Measurements from ENCODE around the gene ST6GALNAC3.
A peak's percentile ranks its signal among the peaks of the same experiment; 100 is the strongest.

ST6GALNAC3 gene

DNA sequence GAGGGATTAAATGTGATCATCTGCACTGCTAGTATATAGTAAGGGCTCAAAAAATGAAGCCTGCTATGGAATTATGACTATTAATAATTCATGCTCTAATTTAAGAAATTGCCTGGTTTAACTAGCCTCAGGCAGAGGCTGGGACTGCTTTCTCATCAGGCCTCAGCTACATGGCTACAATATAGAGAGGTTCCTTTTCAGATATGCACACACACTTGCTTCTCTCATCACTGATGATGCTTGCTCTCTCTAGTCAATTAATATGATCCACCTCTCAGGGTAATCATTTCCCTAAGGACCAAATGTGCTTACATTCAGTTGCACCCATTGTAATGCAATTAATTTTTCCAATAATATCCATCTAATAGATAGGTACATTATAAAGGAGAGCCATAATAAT, 467.8 kb downstream of the ST6GALNAC3 start:
- no peak for DNase-seq

DNA sequence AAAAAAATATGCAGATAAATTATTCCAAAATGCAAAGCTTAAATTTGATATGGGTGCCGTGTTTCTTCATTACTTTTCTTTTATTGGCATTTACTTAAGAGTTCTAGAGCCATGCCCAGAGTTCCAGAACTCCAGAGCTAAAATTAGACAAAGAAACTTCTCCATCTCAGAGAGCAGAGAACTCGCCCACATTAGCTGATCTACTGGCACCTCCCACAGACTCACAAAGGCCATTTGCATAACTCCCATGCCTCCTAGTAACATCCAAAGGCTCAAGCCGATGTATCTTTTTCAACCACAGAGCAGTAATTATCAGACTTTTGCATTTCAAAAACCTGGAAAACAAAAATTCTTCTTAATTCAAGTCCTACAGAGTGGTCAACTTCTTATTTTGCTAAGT, 468.9 kb downstream of the ST6GALNAC3 start:
- no peak for DNase-seq

DNA sequence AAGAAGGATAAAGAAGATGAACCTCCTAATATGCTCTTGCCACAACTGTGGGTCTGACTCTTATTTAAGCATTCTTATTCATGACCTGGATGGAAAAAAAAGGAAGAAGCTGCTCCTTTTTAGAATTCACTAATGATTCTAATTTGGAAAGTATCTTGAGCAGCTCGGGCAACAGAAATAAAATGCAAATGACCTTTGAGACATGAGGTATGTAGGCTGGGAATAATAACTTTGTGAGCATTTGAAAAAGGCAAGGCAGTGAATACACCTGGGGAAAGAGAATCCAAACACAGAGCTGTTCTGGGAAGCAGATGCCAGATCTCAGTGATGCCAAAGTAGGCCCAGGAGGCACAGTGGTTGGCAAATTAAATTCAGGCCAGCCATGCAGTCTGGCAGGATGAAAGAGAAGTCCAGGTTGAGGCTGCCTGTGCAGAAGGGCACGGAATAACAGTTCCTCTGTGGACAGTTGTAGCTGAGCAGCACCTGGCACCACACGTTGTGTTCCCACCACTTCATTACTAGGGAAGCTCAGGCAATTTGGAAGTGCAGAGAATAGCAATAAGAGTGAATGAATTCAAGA, 471.9 kb downstream of the ST6GALNAC3 start:
- no peak for DNase-seq

DNA sequence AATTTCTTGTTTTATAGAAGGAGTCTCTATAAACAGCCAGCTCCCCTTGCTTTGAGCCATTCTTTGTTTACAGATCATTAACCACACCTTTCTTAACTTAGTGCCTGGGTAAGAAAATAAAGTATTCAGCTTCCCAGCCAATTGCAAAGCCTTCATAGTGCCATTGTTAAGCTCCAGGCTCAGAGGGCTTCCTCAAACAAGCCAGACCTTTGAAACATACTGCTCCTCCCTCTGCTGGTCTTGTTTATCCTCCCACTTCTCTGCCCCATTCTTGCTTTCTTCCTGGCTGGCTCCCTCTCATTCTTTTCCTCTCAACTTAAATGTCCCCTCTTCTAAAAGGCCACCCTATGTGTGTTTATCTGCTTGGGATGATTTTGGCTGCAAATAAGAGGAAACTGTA, 473.4 kb downstream of the ST6GALNAC3 start:
- peak; percentile 13 for DNase-seq

DNA sequence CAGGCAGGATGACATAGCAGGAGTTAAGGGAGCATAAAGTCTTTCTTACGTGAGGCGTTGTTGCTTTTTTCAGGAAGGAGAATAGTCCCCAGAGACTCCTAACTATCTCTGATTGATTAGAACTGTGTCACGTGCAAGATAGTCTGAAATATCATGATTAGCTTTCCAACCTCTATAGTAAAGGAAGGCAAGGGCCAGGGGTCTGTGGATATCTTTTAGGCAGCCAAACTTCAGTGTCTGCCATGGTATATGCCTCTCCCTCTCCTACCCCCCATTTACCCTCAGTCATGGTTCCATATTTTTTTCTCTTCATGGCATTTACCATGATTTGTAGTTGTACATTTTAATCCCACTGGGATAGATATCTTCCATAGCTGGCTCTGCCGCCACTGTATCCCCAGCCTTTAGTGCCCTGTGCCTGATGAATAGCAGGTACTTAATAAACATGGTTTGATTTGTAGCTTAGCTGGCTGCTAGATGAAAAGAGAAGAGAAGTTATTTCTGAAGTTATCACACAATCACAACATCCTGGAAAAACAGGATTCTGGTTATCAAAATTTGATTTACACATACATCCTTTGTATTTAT, 474.1 kb downstream of the ST6GALNAC3 start:
- DNase-seq: no peak

DNA sequence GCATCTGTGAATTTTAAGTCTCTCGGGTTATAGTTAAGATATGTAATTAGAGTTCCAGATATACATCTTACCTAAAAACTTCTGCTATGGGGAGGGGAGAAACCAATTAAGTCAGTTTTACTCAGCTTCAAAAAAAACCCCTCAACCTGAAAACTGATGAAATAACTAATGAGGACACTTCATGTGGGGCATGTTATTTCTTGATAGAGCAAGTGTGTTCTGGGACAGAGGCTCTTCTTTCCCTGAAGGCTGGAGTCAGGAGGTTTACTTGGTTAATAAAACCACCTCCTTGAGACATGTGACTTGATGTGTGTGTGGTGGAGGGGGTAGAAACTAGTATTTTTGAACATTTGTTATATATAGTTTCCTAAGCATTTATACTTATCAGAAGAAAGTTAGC, 479.7 kb downstream of the ST6GALNAC3 start:
- DNase-seq: no peak

DNA sequence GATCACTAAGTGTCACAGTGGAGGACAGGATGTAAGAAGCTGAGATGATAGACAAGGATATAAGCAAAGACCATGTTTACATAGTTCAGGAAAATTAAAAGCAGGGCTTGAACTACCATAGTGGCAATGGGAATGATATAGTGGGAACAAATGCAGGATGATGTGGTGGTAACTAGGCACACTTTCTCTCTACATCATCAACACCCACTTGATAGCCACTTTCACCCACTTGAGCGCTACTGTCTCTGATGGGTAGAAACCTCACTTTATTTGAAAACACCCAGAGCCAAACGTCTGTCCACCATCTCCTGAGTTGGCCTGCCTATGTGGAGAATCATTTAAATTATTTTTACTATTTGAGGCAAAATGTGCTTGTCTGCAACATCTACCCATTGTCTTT, 487.7 kb downstream of the ST6GALNAC3 start:
- DNase-seq: no peak

DNA sequence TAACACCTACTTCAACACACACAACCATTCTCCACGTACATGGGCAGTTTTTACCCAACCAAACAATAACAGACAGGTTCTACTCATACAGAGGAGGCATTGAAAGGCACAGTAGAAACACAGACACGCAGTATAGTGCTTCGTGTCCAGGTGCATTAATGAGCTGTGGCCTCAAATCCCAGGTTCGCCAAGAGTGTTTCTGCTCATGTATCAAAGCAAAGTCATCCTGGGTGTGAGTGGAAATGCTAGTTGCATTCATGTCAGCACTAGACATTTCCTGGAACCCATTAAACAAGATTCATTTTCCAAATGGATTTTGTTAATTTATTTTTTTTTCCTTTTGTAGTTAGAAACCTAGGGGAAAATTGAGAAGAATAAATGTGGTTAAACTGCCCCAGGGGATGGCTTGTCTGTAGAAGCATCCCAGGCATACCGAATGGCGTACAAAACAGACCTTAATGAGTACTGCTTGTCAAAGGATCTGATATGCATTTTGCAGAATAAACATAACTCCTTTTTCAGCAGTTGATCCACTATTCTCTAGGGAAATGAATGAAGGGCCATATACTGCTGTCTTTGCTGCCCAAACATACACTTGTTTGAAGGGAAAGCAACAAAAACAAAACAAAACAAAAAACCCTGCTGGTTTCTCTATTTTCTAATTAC, 494.2 kb downstream of the ST6GALNAC3 start:
- no peak for DNase-seq

DNA sequence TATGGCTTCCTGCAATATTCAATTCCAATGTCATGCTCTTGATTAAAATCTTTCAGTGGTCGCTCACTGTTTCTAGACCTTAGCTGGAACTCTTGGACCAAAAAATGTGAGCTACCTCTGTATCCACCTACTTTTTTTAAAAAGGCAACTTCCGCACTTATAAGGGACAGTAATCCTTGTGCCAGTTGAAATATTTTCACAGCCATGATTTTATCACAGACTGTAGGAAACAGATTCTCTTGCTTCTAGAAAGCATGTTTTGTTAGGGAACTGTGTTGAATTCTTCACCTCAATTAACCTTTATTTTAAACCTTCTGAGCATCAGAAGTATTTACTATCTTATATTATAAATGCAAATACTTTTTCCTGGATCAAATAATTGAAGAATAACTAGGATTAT, 496.7 kb downstream of the ST6GALNAC3 start:
- no peak for DNase-seq

DNA sequence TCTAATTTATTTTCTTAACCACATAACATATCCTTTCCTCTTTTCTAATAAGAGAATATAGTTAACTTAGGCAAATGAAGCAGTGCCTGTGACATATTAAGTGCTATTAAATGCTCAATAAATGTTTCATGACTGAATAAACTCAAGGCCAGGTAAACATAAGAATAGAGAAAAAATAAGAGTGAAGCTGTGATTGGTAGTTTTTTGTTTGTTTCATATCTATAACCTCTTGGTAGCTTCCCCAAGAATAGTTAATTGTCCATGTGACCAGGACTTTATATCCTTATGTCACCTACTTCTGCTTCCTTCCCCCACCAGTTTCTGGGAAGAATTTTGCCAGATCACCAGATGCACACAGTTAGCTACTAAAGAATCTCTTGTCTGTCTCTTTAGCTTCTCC, 497.7 kb downstream of the ST6GALNAC3 start:
- DNase-seq: no peak

DNA sequence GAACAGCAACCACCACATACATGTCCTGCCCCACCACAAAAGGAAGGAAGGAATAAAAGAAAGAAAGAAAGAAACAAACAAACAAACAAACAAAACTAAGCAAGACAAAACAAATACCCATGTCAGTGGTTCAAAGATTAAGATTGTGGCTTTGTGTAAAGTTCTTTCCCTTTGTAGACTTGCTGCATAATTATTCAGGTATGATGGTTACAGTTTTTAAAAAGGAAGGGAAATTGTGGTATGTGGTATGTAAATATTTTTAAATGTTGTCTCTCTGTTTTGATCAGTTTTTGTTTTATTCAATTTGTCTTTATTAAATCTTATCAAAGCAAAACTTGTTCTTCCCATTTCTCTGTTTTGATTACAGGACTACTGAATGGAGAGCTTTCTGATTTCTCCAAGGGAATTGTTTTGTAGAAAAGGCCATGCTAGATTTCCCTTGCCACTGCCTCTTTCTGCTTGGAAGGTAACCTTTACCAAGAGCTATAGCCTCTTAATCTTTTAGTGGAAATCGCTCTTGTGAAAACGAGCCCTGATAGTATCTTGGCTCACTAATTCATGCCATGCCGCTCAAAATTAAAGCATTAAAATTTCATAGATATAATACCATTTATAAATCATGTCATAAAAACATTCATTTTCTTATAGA, 502.5 kb downstream of the ST6GALNAC3 start:
- DNase-seq: no peak

DNA sequence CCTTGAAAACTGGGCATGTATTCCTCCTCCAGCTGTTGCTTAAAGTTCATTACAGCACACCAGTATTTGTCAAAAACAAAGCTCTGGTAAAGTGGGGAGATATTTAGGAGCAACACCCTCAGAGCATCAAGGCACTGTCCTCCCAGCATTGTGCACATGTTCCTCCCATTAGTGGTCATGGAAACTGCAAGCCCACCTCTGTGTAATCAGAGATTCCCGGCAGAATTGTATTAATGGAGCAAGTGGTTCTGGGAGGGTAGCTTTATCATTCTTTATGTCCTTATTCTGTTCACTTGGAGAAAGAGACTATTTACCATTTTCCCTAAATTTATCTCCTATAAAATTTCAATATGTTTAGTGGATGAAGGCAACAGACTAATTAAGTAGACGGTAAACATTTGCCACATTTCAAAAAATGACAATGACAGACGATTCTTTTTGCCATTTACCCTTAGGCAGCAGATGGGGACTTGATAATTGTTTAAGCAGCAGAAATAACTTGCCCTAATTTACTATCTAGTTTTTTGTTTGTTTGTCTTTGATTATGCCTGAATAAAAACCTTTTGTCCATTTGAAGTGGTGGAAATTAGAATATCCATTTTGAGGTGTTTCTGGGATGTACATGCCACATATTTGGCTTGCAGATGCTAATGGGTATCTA, 503.1 kb downstream of the ST6GALNAC3 start:
- DNase-seq: peak; percentile 61

DNA sequence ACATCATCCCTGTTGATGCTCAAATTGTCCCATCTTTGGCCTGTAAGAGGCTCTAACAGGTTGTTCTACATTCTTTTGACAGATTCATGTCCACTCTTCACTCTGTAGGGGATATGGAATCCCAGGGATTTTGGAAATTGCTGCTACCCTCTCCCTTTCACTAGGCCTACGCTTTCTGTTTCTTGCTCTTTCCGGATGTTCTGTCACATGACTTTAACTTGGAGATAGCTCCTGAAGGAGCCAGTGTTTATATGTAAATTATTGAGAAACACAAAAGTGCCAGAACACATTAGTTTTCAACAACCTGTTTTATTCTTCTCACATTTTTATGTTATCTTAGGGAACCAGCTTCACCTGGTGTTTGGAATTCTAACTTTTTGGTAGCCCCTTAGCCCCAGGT, 505.7 kb downstream of the ST6GALNAC3 start:
- DNase-seq: no peak

DNA sequence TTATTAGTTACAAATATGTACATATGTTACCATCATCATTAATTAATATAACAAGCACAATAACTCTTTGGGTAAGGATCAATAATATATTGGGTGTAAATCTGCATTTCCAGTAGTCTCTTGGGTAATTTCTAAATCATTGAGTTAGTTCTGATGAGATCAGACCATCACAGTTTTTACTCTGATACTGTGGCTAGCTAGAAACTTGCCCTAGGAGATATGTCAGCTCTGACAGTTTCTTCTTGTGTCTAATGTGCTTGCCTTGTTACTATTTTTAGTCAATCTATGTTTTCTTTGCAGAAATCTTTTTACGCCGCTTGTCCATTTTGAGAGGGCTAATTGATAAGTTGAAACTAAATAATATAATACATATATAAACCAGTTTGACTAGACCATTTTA, 507.2 kb downstream of the ST6GALNAC3 start:
- DNase-seq: no peak

DNA sequence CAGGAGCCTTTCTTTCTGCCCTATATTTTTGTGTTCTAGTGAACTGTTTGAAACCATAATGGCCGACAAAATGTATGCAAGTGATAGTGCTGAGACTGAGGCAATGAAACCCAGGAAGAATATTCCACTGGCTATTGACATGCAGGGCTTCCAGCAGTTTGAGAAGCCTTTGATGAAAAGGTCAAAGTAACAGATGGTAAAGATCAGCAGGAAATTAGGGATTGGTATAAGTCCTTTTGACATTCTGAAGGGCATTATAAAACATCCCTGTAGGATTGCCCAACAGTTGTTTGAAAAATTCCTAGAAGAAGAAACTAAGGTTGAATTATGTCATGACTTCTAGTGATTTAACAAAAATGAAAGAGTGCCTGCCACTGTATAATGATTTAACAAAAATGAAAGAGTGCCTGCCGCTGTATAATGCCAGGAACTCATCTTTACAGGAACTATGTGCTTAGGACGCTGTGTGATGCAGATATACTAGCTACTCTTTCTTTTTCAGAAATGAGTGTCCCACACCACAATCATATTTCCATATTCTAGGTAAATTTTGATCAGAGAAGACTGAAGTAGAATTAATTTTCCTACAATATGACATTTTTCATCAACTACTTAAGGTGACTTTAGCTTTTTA, 508.8 kb downstream of the ST6GALNAC3 start:
- peak; percentile 82 for DNase-seq

DNA sequence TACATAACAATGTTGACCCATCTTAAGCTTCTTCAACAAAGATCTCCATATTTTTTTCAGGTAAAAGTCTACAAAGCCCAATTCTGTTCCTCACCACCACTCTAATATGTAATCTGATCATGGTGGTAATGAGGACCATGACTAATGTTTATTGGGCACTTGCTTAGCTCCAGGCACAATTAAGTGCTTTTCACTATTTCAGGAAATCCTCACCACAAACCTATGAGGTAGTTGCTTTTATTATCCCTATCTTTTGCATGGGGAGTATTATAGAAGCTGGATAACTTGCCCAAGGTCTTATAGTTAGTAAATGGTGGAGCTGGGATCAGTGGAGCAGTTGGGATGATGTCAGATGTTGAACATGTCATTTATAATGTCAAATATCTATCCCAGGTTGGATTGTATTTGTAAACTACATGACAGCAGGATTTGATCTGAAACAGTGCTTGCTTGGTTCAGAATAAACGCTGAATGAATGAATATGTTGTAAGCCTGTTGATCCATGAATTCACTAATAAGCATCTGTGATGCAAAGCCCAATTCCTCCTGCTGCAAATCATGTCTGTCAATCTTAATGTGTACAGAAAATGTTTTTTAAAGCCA, 509.4 kb downstream of the ST6GALNAC3 start:
- DNase-seq: no peak

DNA sequence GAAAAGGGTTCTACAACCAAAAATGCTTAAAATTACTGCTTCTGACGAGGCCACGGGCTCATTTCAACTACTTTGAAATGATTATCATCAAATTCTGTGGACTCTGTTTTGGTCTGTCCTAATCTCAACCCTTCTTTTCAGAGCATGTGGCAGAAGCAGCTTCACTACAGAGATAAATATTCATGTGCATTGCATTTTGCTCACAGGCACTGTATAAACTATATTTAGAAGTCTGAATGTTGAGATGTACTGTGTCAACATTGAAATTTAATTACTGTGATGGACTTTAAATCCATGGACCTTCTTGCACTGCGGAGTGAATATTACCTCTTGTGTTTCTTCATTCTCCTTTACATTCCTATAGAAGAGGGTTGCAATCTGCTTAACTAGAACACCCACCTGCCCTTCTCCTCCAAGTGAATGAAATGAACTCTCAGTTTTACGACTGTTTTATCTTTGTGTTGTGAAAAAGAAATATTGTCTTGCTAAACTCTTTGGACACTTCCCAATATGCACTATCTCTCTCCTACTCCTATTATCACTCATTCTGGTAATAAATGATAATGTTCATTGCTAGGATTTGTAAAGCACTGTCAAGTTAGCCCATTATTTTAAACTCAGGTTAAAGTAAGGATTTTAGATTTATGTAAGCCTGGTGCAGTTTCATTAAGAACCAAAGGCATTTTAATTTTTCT, 511.6 kb downstream of the ST6GALNAC3 start:
- peak; percentile 13 for DNase-seq

DNA sequence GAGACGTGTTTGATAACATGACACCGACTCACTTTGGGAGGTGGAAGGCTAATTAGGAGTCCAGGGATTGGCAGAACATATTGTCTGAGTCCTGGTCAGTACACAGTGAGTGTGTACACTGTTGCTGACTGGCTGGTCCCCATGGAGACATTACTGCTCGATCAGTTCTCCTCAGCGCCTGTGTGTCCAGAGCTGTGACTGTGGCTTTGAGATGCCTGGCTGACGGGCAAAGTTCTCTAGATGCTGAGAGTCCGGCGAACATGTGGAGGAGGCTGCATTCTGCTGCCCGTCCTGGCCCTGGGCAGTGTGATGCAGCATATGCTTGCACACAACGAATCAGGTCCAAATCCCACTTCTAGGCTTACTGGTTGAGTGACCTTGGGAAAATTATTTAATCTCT, 512.7 kb downstream of the ST6GALNAC3 start:
- no peak for DNase-seq

DNA sequence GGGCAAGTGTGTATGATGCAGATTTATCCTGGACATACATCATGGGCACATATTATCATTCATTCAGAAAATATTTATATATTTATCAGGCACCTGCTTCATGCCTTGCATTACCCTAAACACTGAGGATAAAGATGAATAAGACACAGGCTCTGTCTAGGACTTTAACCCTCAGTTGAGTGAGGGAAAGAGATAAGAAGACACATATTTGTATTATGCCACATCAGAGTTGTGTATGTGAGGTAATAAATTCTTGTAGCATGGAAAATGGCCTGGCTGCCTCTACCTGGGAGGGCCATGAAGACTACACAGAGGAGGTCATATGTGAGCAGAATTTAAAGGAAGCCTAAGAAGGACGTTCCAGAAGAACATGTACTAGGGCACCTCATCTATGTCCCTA, 516.9 kb downstream of the ST6GALNAC3 start:
- no peak for DNase-seq

DNA sequence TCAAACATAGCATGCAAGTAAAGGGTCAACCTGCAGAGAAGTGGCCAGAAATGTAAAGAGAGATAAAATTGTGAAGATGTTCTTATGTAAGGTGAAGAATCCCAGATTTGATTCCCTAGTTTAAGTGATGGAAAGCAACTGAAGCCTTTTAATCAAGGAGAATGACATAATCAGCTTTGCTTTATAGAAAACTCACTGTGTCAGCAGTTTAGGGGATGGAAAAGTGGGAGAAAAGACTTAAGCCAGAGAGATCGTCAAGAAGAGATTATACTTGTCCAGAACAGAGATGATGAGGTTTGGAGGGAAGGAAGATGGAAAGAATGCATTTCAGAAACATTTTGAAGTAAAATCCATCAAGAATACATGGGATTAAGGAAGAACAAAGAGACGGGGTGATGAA, 517.4 kb downstream of the ST6GALNAC3 start:
- DNase-seq: no peak

DNA sequence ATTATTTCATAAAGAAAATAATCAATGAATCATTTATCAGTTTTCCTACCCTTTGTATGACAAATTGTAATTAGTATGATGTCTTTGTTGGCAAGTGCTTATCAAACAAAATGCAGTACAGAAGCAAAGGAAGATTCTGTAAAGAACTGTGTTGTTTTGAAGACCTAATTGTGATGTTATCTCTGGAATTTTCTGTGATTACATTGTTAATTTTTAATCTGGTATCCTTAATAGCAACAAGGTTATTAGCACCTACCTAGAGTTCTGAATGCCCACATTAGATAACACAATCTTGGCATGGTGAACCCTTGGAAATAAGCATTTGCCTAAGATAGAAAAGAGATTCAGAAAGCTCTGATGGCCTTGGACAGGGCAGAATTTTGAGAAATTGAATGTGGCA, 518.6 kb downstream of the ST6GALNAC3 start:
- no peak for DNase-seq

DNA sequence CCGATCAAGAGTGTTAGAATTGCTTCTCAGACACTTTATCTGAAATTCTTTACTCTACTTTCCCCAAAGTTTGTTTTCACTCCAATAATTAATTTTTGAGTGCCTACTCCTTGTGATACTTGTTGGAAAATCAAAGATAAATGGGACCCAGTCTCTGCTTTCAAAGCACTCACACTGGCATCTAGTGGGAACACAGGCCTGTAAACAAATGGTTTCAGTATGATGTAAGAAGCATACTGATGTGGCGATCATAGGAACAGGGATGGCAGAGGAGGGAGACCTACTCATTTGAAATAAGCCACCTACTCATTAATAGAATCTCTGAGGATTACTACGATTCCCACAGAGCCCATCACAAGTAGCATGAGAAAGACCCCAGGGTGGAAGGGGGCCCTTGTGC, 519.1 kb downstream of the ST6GALNAC3 start:
- no peak for DNase-seq
